ENCODE data around the gene TMEM117. TPM values are rescaled to one million over a fixed set of nuclear protein-coding genes. Genes with fewer than 3 reads are reported as not detected.

TMEM117 gene
- total RNA-seq, 2 experiments from 2014 or later = 0.95 to 7.1 TPM

- no TSS peak for BruUV-seq (replicated peaks)
- DNase-seq (ENCODE audit: low spot score) = no peak
- Histone ChIP-seq H3K36me3 (ENCODE audit: insufficient read depth, low read length) (peaks cover 49% of the 10 kb centered on the region), H4K20me1 (ENCODE audit: insufficient read depth, low read length) (no peaks in the 10 kb centered on the region), H3K9me2 (ENCODE audit: insufficient read depth, low read length) (no peaks in the 10 kb centered on the region), H3K4me3 (ENCODE audit: low read depth, low read length, poor library complexity, severe bottlenecking) (no peak overlapping the region), H2AFZ (ENCODE audit: low read length) (no peak overlapping the region), H3K9me3 (ENCODE audit: low read length) (no peaks in the 10 kb centered on the region), H3K27ac (ENCODE audit: low read depth, low read length, poor library complexity, severe bottlenecking) (no peak overlapping the region), H3K4me2 (ENCODE audit: low read length) (no peak overlapping the region), H3K79me2 (ENCODE audit: insufficient read depth, low read depth, low read length) (no peaks in the 10 kb centered on the region), H3K4me1 (ENCODE audit: insufficient read depth, low read length, poor library complexity, severe bottlenecking) (no peaks in the 10 kb centered on the region)
- intact Hi-C loops (cut with micrococcal nuclease; ENCODE audit: unreplicated experiment) = no loop called here
- TF ChIP-seq CTCF (conservative IDR thresholded peaks at IDR 0.05; ENCODE audit: low read length) = no peak
- TF ChIP-seq EZH2phosphoT487 (IDR thresholded peaks at IDR 0.05; ENCODE audit: borderline replicate concordance, low read depth, low read length) = no peak
- ChIA-PET POLR2A (interaction anchor here (0.6 to 1.4 kb wide), 5 partner anchors 9 to 27 kb away, joined by 3 read pairs; partner anchors contain the start of gene TWF1), CTCF (ENCODE audit: unreplicated experiment) (no interaction called here)
These were observed 45.9 kb upstream of the TMEM117 start for GRCh38 chr12:43789941-43790340.

- POLR2A ChIA-PET = interaction anchor here (0.6 to 4.6 kb wide), 6 partner anchors 9 to 734 kb away, joined by 3 to 27 read pairs (median 5); partner anchors contain the start of gene TWF1
- H3K4me2 ChIP-seq (ENCODE audit: low read length) = no peak overlapping the region
- DNase-seq (ENCODE audit: low spot score) = no peak
These were observed 40.1 kb upstream of the TMEM117 start for GRCh38 chr12:43795716-43796280.

More at GRCh38 chr12:43795716-43796280, 40.1 kb upstream of the TMEM117 start:
- no peaks in the 10 kb centered on the region for H4K20me1 ChIP-seq (ENCODE audit: insufficient read depth, low read length)
- H3K27ac ChIP-seq (ENCODE audit: low read depth, low read length, poor library complexity, severe bottlenecking) = no peak overlapping the region
- no peaks in the 10 kb centered on the region for H3K4me1 ChIP-seq (ENCODE audit: insufficient read depth, low read length, poor library complexity, severe bottlenecking)
- H3K36me3 ChIP-seq (ENCODE audit: insufficient read depth, low read length) = peaks cover 77% of the 10 kb centered on the region
- H3K9me2 ChIP-seq (ENCODE audit: insufficient read depth, low read length) = no peaks in the 10 kb centered on the region
- BruUV-seq (replicated peaks) = no TSS peak
- peaks cover 2% of the 10 kb centered on the region; the same call in 1 of the 2 replicates for H3K79me2 ChIP-seq (ENCODE audit: insufficient read depth, low read depth, low read length)
- no peak overlapping the region for H2AFZ ChIP-seq (ENCODE audit: low read length)
- CTCF ChIA-PET (ENCODE audit: unreplicated experiment) = no interaction called here
- intact Hi-C loops (cut with micrococcal nuclease; ENCODE audit: unreplicated experiment) = no loop called here
- TF ChIP-seq CTCF (conservative IDR thresholded peaks at IDR 0.05; ENCODE audit: low read length) (no peak), EZH2phosphoT487 (IDR thresholded peaks at IDR 0.05; ENCODE audit: borderline replicate concordance, low read depth, low read length) (no peak)
- no peaks in the 10 kb centered on the region for H3K9me3 ChIP-seq (ENCODE audit: low read length)
- H3K4me3 ChIP-seq (ENCODE audit: low read depth, low read length, poor library complexity, severe bottlenecking) = no peak overlapping the region

Measured in OCI-LY7 (cell line).